K562 (cell line): Measurements from ENCODE around the gene AFAP1. TPM values are rescaled to one million over a fixed set of nuclear protein-coding genes. Genes with fewer than 3 reads are reported as not detected.

Experiments
- ATAC-seq: fragments of 200-7000 bp; cut with Tn5 transposase; 3 replicates; pipeline ENCODE4 v1.9.1; 2020; ENCODE audit warnings: moderate library complexity
- BruUV-seq: library from RNA; stranded (reverse); fragments of 400-500 nt; replicated peaks from 2 replicates; lab custom pipeline; 2021; lab: Mats Ljungman, UMichigan
- CTCF ChIA-PET: fragments of 300-600 bp; formaldehyde crosslinking; extraction: SDS; loops from one replicate; lab custom pipeline; 2021; ENCODE audit warnings: low intra/inter-chr PET ratio; lab: Yijun Ruan, JAX
- POLR2A ChIA-PET: fragments of 300-600, 350-650 bp; sonication (Branson Sonifier 250); formaldehyde crosslinking; extraction: SDS; loops from one replicate; lab custom pipeline; 2021; ENCODE audit warnings: antibody characterized with exemption, inconsistent platforms; lab: Yijun Ruan, JAX
- DNase-seq, 4 experiments: peaks; one replicate each; pipeline versions ENCODE4 v3.0.0 to v3.0.0-alpha.2; 2011 to 2018; ENCODE audit warnings: low spot score in 3 of 4, mixed read lengths in 3 of 4; ENCODE audit errors: extremely low read depth in 1 of 4
- FAIRE-seq: peaks from 2 replicates; lab custom pipeline; 2011; peaks lifted over from hg19 to GRCh38; lab: Jason Lieb, UNC
- H2AFZ ChIP-seq: 2 replicates; pipeline ENCODE4 v1.6.0; 2011; ENCODE audit warnings: low read depth, low read length, control low read depth, inconsistent platforms
- H3K27ac ChIP-seq: fragments of 200-600 bp; 3 replicates; pipeline ENCODE4 v1.8.0; 2011; ENCODE audit warnings: low read depth, mild to moderate bottlenecking, control low read depth, inconsistent platforms, low read length, moderate library complexity, mixed read lengths; ENCODE audit errors: extremely low read depth
- H3K27me3 ChIP-seq, 2 experiments: fragments of 300-600 bp in 1 of 2; 2 replicates in 1 of 2; 3 replicates in 1 of 2; pipeline versions ENCODE4 v1.6.0 to v1.8.0; 2011; ENCODE audit warnings: inconsistent platforms in 2 of 2, low read length in 2 of 2, mild to moderate bottlenecking in 1 of 2, mixed read lengths in 1 of 2, moderate library complexity in 1 of 2; ENCODE audit not compliant: control insufficient read depth in 2 of 2, insufficient read depth in 2 of 2
- H3K36me3 ChIP-seq: fragments of 300-600 bp; 3 replicates; pipeline ENCODE4 v1.8.0; 2011; ENCODE audit warnings: mild to moderate bottlenecking, low read length, inconsistent platforms; ENCODE audit not compliant: control insufficient read depth, insufficient read depth
- H3K4me1 ChIP-seq, 2 experiments: fragments of 200-600 bp in 1 of 2; replicated peaks in 1 of 2; 2 replicates in 1 of 2; 3 replicates in 1 of 2; pipeline versions ENCODE4 v1.5.1 to v1.8.0; 2011; ENCODE audit warnings: inconsistent platforms in 2 of 2, low read length in 2 of 2, mild to moderate bottlenecking in 1 of 2, mixed read lengths in 1 of 2, moderate library complexity in 1 of 2; ENCODE audit not compliant: control insufficient read depth in 2 of 2, insufficient read depth in 2 of 2
- H3K4me2 ChIP-seq: 2 replicates; pipeline ENCODE4 v1.6.1; 2011; ENCODE audit warnings: low read length, control low read depth, inconsistent platforms, mixed read lengths; ENCODE audit not compliant: insufficient read depth
- H3K4me3 ChIP-seq: fragments of 200-600 bp; sonication (generic), shearing (Covaris generic); 2 replicates; pipeline ENCODE4 v1.5.1; 2016; ENCODE audit warnings: control low read depth, inconsistent platforms
- H3K79me2 ChIP-seq: fragments of 200-600 bp; 3 replicates; pipeline ENCODE4 v1.8.0; 2011; ENCODE audit warnings: low read length, inconsistent platforms; ENCODE audit not compliant: control insufficient read depth, insufficient read depth
- H3K9ac ChIP-seq, 2 experiments: 2 replicates each; pipeline versions ENCODE4 v1.6.0 to v1.6.1; 2011; ENCODE audit warnings: low read depth in 2 of 2, low read length in 2 of 2, control low read depth in 1 of 2, inconsistent platforms in 1 of 2, mild to moderate bottlenecking in 1 of 2, mixed read lengths in 1 of 2; ENCODE audit not compliant: insufficient read depth in 1 of 2
- H3K9me1 ChIP-seq: one replicate; pipeline ENCODE4 v1.6.0; 2011; ENCODE audit warnings: inconsistent platforms, mild to moderate bottlenecking, low read length, moderate library complexity; ENCODE audit not compliant: control insufficient read depth, insufficient read depth
- H3K9me3 ChIP-seq: replicated peaks from 2 replicates; pipeline ENCODE4 v1.5.1; 2011; ENCODE audit warnings: low read depth, low read length, inconsistent platforms; ENCODE audit not compliant: control insufficient read depth, insufficient read depth
- H4K20me1 ChIP-seq: replicated peaks from 2 replicates; pipeline ENCODE4 v1.6.1; 2011; ENCODE audit warnings: low read length, inconsistent platforms, mixed read lengths; ENCODE audit not compliant: control insufficient read depth, insufficient read depth
- BCLAF1 ChIP-seq, 2 experiments: fragments of 450-650 bp in 1 of 2; IDR thresholded peaks; 2 replicates each; pipeline ENCODE4 v1.6.1; 2011 to 2017; ENCODE audit warnings: low read depth in 2 of 2, antibody characterized with exemption in 1 of 2, borderline replicate concordance in 1 of 2, low read length in 1 of 2, mild to moderate bottlenecking in 1 of 2, mixed read lengths in 1 of 2; ENCODE audit not compliant: control insufficient read depth in 1 of 2
- BCOR ChIP-seq: fragments of 450-650 bp; IDR thresholded peaks from 2 replicates; pipeline ENCODE4 v1.6.1; 2016
- CAMTA2 ChIP-seq: fragments of 250-450 bp; sonication (Bioruptor Pico); conservative IDR thresholded peaks from 2 replicates; pipeline ENCODE4 v1.5.1; 2022
- DDX20 ChIP-seq: fragments of 450-650 bp; IDR thresholded peaks from 2 replicates; pipeline ENCODE4 v1.6.1; 2016; ENCODE audit warnings: missing genetic modification characterization, low read depth, mild to moderate bottlenecking, missing compliant biosample characterization, moderate library complexity
- HNRNPL ChIP-seq: fragments of 200-400 bp; formaldehyde crosslinking; IDR thresholded peaks from 2 replicates; pipeline ENCODE4 v1.6.1; 2017; ENCODE audit warnings: low read depth, mild to moderate bottlenecking, low read length
- KDM2B ChIP-seq: fragments of 250-450 bp; sonication (Bioruptor Pico); IDR thresholded peaks from 2 replicates; pipeline ENCODE4 v1.8.0; 2021; ENCODE audit warnings: mild to moderate bottlenecking, moderate library complexity
- KLF1 ChIP-seq: fragments of 450-650 bp; IDR thresholded peaks from 2 replicates; pipeline ENCODE4 v1.6.1; 2016; ENCODE audit warnings: missing genetic modification characterization, missing compliant biosample characterization
- NFE2 ChIP-seq: IDR thresholded peaks from 2 replicates; pipeline ENCODE4 v1.6.1; 2014; ENCODE audit warnings: antibody characterized with exemption, low read depth
- PURB ChIP-seq: sonication (generic); formaldehyde crosslinking; IDR thresholded peaks from 2 replicates; pipeline ENCODE4 v1.9.0; 2021; ENCODE audit warnings: low read depth, mild to moderate bottlenecking, missing genetic modification reagents
- RBM14 ChIP-seq: fragments of 200-400 bp; formaldehyde crosslinking; IDR thresholded peaks from 2 replicates; pipeline ENCODE4 v1.6.1; 2018; ENCODE audit warnings: low read depth, mild to moderate bottlenecking, low read length, moderate library complexity, borderline replicate concordance; ENCODE audit not compliant: insufficient read depth
- RBM25 ChIP-seq: fragments of 200-400 bp; formaldehyde crosslinking; IDR thresholded peaks from 2 replicates; pipeline ENCODE4 v1.6.1; 2018; ENCODE audit warnings: low read length, low read depth, moderate library complexity; ENCODE audit not compliant: severe bottlenecking
- SMARCA4 ChIP-seq: fragments of 450-650 bp; IDR thresholded peaks from 2 replicates; pipeline ENCODE4 v1.6.1; 2016
- ZBTB17 ChIP-seq: fragments of 450-650 bp; formaldehyde crosslinking; IDR thresholded peaks from 2 replicates; pipeline ENCODE4 v1.4.0; 2020; ENCODE audit warnings: mild to moderate bottlenecking
- ZFP36 ChIP-seq: fragments of 150-350 bp; IDR thresholded peaks from 2 replicates; pipeline ENCODE4 v1.6.1; 2018; ENCODE audit warnings: low read length, low read depth; ENCODE audit not compliant: partially characterized antibody
- ZNF311 ChIP-seq: fragments of 250-450 bp; sonication (Bioruptor Pico); IDR thresholded peaks from 2 replicates; pipeline ENCODE4 v1.4.0; 2020; ENCODE audit warnings: mild to moderate bottlenecking, moderate library complexity
- ZNF507 ChIP-seq: conservative IDR thresholded peaks from 2 replicates; pipeline ENCODE4 v1.6.1; 2017; ENCODE audit warnings: missing genetic modification characterization, missing compliant biosample characterization
- WGBS: fragments of 100-300 bp; shearing (Covaris generic); methylation state at CpG from one replicate; pipeline ENCODE4 v1.1.6; 2016; ENCODE audit warnings: low coverage, mixed read lengths; ENCODE audit not compliant: insufficient coverage; ENCODE audit errors: missing lambda C conversion rate; 5-methylcytosine and 5-hydroxymethylcytosine counted together
- in situ Hi-C: fragments of 300-500 bp; cut with MboI; formaldehyde crosslinking; loops from 4 replicates; pipeline ENCODE4 v1.15.0; 2018; ENCODE audit warnings: inconsistent platforms, mixed read lengths
- intact Hi-C: fragments of 100-400 bp; cut with micrococcal nuclease; formaldehyde crosslinking; loops from 2 replicates; pipeline ENCODE4 v1.14.2; 2022
- polyA plus RNA-seq, 8 experiments: library from polyadenylated mRNA; depleted of rRNA in 4 of 8; stranded (reverse) in 5 of 8; unstranded in 3 of 8; fragments of >200 nt; fragmentation: Nextera tagmentation in 2 of 8; fragmentation: Illumina TruSeq in 1 of 8; extraction: Ambion mirVana in 2 of 8; extraction: Trizol in 1 of 8; gene quantifications; 2 replicates each; pipeline versions ENCODE4 v1.2.1 to v1.2.3, GENCODE V29; 2011 to 2014; ENCODE audit warnings: inconsistent platforms in 1 of 8, missing spikeins in 1 of 8
- total RNA-seq, 7 experiments: library from RNA; depleted of rRNA in 6 of 7; stranded (reverse); fragments of >200 nt in 6 of 7; fragmentation: Illumina TruSeq in 2 of 7; extraction: Trizol in 2 of 7; gene quantifications; 2 replicates each; pipeline versions ENCODE4 v1.2.1 to v1.2.3, GENCODE V29; 2011 to 2021; ENCODE audit warnings: low replicate concordance in 1 of 7
- TF ChIP-seq, protein P1 (sequence below): sonication (generic); formaldehyde crosslinking; IDR thresholded peaks from 2 replicates; pipeline ENCODE4 v1.8.0; 2023; ENCODE audit warnings: mild to moderate bottlenecking, missing genetic modification reagents
- TF ChIP-seq, protein P2 (sequence below): sonication (generic); IDR thresholded peaks from 2 replicates; pipeline ENCODE4 v1.6.1; 2016

AFAP1 gene
- total and polyA plus RNA-seq, 9 of the 15 experiments (the other 6 are each of a cell fraction or from before 2014, with no cell fraction given) = 0.07 to 0.42 (median 0.12) TPM; not detected in 1

- Histone ChIP-seq H2AFZ (no peak overlapping the region), H3K79me2 (no peaks in the 10 kb centered on the region), H3K4me1 (no peaks in the 10 kb centered on the region), H3K27ac (no peak overlapping the region), H3K27me3 (peaks cover 24 to 41% of the 10 kb centered on the region in 2 experiments), H3K9me1 (no peaks in the 10 kb centered on the region), H3K4me2 (no peak overlapping the region), H3K36me3 (no peaks in the 10 kb centered on the region), H3K4me3 (no peak overlapping the region), H3K9ac (no peak overlapping the region), H4K20me1 (0 out of 2 replicates have a peak, but pooled peaks cover 4% of the 10 kb centered on the region), H3K9me3 (no peaks in the 10 kb centered on the region)
- DNase-seq (no peak), ATAC-seq (no peak), FAIRE-seq (no peak)
- no TSS peak for BruUV-seq
- intact Hi-C loops (no loop called here), in situ Hi-C loops (no loop called here)
- ChIA-PET POLR2A (no interaction called here), CTCF (no interaction called here)
- TF ChIP-seq ZNF311 (CRISPR knock-in tag) (no peak), ZNF507 (no peak), RBM14 (no peak), RBM25 (no peak), KDM2B (CRISPR knock-in tag) (no peak), BCLAF1 (IDR thresholded peaks at IDR 0.05; ENCODE audit: borderline replicate concordance in 1 of 2, control insufficient read depth in 1 of 2, low read depth in 2 of 2, low read length in 1 of 2) (no peak), PURB (CRISPR knock-in tag) (no peak), CAMTA2 (CRISPR knock-in tag) (no peak), KLF1 (tag) (no peak), ZFP36 (no peak), HNRNPL (no peak), DDX20 (tag) (no peak), ZBTB17 (CRISPR knock-in tag) (no peak), SMARCA4 (no peak), NFE2 (no peak), BCOR (no peak)
- TF ChIP-seq, protein P1, sequence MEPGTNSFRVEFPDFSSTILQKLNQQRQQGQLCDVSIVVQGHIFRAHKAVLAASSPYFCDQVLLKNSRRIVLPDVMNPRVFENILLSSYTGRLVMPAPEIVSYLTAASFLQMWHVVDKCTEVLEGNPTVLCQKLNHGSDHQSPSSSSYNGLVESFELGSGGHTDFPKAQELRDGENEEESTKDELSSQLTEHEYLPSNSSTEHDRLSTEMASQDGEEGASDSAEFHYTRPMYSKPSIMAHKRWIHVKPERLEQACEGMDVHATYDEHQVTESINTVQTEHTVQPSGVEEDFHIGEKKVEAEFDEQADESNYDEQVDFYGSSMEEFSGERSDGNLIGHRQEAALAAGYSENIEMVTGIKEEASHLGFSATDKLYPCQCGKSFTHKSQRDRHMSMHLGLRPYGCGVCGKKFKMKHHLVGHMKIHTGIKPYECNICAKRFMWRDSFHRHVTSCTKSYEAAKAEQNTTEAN (CRISPR knock-in tag) = no peak
- TF ChIP-seq, protein P2, sequence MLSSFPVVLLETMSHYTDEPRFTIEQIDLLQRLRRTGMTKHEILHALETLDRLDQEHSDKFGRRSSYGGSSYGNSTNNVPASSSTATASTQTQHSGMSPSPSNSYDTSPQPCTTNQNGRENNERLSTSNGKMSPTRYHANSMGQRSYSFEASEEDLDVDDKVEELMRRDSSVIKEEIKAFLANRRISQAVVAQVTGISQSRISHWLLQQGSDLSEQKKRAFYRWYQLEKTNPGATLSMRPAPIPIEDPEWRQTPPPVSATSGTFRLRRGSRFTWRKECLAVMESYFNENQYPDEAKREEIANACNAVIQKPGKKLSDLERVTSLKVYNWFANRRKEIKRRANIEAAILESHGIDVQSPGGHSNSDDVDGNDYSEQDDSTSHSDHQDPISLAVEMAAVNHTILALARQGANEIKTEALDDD = no peak
- 0% methylated on average over 2 of the region's 2 CpGs for WGBS
These were observed 36.8 kb downstream of the AFAP1 start for GRCh38 chr4:7902826-7903225.
